T47D (cell line): ENCODE measurements around the gene VPS37D.
A peak's percentile ranks its signal among the peaks of the same experiment; 100 is the strongest.
"Not testable (repeated sequence)": the region's sequence is repeated elsewhere in the genome, so short reads cannot be mapped to it uniquely, and the experiment has no call there.

Experiments
- DNase-seq, 2 experiments: peaks; one replicate each; pipeline versions ENCODE4 v3.0.0 to v3.0.0-alpha.2; 2011 to 2012; ENCODE audit warnings: low read depth in 1 of 2, low spot score in 1 of 2
- JUND ChIP-seq: IDR thresholded peaks from 2 replicates; pipeline ENCODE4 v1.6.1; 2012; ENCODE audit warnings: low read depth
- in situ Hi-C: cut with HindIII; loops from 2 replicates; pipeline ENCODE4 v1.10.0; 2016; ENCODE audit warnings: low sequenced_read_pairs, low pct_unique_long_range_greater_than_20kb

The VPS37D gene

DNA sequence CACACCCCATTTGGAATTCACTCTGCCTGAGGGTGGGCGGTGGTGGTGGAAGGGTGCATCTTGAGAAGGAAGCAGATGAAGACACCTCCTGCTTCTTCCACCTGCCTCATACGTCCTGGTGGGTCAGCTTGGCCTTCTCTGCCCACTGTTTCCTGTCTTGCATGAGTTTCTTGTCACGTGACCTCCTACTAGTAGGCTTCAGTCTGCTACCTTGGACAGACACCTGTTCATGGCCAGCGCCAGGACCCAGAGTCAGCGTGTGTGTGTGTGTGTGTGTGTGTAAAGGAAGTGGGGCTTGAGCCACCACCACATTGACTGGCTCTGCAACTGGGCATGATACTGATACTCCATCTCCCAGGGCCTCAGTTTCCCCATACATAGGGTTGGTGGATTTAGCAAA lies 17.1 kb upstream of the VPS37D start:
- TF ChIP-seq JUND = no peak
- peak in 1 of 2 experiments; percentile 30 for DNase-seq
- in situ Hi-C loops = no loop called here

DNA sequence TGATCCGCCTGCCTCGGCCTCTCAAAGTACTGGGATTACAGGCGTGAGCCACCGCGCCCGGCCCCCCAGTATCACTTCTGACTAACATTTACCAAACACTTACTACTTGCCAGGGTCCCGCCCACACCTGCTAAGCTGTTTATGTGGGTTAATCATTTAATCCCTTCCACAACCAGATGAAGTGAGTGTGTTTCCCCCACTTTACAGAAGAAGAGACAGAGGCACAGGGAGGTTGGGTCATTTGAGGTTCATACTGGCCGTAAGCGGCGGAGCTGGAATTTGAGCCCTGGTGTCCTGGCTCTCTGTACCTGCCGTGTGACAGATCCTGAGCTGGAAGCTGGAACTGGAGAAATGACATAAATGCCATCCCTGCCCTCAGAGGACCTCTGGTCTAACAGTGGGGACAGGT lies 15.1 kb upstream of the VPS37D start:
- no peak for DNase-seq
- TF ChIP-seq JUND = no peak
- in situ Hi-C loops = no loop called here

DNA sequence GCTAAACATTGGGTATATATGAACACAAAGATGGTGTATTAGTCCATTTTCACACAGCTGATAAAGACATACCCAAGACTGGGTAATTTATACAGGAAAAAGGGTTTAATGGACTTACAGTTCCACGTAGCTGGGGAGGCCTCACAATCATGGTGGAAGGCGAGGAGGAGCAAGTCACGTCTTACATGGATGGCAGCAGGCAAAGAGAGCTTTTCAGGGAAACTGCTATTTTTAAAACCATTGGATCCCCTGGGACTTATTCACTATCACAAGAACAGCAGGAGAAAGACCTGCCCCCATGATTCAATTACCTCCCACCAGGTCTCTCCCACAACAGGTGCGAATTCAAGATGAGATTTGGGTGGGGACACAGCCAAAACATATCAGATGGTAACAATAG lies 12.3 kb upstream of the VPS37D start:
- DNase-seq, in situ Hi-C loops: not testable (repeated sequence)

DNA sequence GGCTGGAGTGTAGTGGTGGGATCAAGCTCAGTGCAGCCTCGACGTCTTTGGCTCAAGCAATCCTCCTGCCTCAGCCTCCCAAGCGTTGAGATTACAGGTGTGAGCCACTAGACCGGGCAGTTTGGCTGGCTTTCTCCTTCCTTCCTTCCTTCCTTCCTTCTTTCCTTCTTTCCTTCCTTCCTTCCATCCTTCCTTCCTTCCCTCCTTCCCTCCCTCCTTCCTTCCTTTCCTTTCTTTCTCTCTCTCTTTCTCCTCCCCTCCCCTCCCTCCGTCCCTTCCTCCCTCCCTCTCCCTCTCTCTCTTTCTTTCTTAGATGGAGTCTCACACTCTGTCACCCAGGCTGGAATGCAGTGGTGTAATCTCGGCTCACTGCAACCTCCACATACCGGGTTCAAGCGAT lies 7.6 kb upstream of the VPS37D start:
- no peak for TF ChIP-seq JUND
- no peak for DNase-seq
- in situ Hi-C loops = no loop called here

DNA sequence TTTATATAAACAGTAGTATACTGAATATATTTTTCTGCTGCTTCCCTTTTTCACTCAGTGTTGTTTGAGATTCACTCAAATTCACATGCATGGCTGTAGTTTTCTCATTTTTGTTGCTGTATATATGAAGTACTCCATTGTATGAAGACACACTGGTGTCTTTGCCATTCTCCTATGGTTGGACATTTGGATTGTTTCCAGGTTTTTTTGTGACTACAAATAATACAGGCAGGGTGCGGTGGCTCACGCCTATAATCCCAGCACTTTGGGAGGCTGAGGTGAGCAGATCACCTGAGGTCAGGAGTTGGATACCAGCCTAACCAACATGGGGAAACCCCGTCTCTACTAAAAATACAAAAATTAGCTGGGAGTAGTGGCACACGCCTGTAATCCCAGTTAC lies 7.0 kb upstream of the VPS37D start:
- DNase-seq, in situ Hi-C loops: not testable (repeated sequence)

DNA sequence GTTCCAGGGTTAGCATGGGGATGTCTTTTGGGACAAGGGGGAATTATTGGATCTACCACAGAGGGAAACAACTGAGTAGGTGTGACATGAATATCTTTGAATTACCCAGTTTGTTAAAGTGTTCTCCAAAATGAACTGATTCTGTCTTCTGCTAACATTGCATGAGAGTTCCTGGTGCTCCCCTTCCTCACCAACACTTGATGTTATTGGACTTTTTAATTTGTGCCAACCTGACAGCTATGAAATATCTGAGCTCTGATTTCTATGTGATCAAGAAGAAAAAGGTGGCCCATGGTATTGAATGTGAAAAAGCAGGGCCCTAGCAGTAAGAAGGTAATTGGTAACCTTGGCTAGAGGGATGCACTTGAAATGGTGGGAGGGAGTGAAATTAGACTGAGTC lies 4.6 kb upstream of the VPS37D start:
- in situ Hi-C loops = no loop called here
- DNase-seq = no peak

DNA sequence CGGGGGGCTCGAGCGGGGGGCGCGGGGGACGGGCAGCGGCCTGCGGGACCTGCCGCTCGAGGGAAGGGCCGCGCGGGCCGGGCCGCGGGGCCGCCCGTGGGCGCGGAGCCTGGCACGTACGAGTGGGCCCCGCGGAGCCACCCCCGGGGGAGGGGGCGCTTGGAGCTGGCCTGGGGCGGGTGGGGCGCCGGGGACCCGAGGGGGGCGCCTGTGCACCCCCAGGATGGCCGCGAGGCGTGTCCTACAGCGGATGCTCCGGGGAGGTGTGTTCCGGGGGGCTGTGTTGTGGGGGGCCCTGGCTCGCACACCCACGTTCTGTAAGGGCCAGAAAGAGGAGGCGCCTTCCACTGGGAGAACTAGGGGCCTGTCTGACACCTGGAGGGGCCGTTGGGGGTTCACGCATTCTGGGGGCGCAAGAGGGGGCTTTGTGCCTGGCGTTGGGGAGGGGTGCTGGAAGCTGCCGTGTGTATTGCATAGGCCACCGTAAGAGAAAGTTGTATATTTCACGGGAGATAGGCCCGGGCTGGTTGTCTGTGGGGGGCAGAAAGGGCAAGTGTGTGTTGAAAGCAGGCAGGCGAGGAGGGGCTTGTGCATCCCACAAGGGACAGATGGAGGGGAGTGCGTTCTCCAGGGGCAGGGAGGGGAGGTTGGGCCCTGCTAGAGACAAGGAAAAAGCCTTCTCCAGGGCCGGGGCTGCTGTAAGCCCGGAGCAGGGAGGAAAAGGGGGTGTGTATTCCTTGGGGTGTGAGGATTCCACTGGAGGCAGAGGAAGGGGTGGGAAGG lies 663 bp downstream of the VPS37D start:
- in situ Hi-C loops = no loop called here
- TF ChIP-seq JUND = no peak
- DNase-seq = peak in 1 of 2 experiments; percentile 68

More for the DNA sequence above, 4.6 kb upstream of the VPS37D start:
- TF ChIP-seq JUND = no peak

DNA sequence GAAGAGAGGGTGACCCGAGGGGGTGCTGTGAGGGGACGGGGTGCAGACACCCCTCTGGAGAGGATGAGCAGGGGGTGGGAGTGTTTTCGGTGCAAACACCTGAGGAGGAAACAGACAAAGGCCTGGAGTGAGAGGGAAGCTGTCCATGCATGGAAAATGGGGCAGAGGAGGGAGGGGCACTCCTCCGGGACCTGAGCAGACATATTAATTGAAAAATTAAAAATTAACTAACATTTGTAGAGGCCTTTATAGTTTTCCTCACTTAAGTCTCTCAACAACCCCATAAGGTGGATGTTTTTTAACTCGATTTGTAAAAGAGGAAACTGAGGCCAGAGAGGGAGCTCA lies 1.2 kb downstream of the VPS37D start:
- DNase-seq = no peak
- TF ChIP-seq JUND = no peak
- in situ Hi-C loops = no loop called here

DNA sequence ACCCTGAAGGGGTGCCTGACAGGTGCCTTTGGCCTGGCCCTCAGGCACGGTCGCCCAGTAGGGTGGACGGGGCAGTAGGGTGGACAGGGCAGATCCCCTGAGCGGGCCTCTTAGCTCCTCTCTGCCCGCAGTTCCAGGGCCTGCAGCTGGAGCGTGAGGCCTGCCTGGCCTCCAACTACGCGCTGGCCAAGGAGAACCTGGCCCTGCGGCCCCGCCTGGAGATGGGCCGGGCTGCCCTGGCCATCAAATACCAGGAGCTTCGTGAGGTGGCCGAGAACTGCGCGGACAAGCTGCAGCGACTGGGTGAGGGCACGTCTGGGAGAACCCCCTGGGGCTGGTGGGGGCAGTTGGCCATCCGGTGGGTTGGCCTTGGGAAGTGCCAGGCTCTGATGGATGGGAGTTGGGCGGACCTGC lies 1.7 kb downstream of the VPS37D start:
- in situ Hi-C loops = no loop called here
- no peak for DNase-seq
- TF ChIP-seq JUND = no peak

DNA sequence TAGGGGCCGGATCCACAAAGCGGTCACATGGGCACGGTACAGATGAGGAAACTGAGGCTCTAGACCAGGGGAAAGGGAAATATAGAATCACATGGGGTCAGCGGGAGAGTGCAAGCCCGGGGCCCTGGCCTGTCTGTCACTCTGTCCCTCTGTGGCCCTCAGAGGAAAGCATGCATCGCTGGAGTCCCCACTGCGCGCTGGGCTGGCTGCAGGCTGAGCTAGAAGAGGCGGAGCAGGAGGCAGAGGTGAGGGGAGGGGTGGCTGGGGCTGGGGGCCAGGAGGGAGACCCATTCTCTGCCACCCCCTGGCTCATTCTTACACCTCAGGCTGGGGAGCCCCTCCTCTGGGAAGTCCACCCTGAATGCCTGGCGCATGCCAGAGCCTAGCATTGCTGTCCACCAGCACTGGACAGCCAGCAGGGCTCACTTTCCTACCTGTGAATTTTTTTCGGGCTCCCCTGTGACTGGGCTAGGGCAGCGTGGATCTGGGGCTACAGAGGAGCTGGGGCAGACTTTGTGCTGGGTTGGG lies 2.3 kb downstream of the VPS37D start:
- in situ Hi-C loops = no loop called here
- no peak for DNase-seq
- no peak for TF ChIP-seq JUND

DNA sequence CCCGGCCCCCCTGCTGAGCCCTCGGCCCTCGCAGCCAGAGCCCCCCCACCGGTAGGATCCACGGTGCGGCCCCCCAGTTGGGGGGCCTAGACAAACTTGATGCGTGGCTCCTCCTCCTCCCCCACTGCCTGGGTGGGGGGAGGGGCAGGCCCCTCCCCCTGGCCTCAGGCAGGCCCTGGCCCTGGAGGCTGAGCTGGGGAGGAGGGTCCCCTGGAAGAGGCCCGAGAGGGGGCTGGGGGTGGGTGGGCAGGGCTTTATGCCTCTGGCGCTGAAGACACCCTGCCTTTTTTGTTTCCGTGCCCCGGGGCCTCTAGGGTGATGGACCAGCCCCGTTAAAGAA lies 3.7 kb downstream of the VPS37D start:
- DNase-seq = no peak
- in situ Hi-C loops = no loop called here
- TF ChIP-seq JUND = no peak

DNA sequence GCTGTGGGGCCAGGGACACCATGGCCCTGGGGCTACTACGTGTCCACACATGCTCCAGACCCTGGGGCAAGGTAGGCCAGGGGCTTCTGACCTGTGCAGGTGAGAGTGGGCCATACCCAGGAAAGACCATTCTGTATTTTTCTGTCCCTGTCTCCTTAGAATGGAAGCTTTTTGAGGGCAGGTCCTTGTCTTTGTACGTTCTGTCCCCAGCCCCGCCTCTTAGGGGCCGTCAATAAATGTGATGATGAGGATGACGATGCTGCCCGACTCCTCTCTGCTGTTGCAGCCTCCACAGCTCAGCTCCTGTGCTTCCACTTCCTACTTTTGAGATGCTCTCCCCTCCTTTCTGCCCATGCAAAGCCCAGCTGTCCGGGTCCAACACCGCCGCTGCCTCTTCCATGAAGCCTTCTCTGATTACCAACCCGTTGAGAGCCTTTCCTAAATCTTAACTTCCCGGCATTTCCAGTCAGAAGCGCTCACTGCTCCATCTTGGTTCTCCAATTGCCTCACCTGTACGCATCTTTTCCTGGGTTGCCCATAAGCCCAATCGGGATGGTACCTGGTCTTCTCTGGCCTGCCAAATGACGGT lies 4.3 kb downstream of the VPS37D start:
- in situ Hi-C loops = no loop called here
- no peak for TF ChIP-seq JUND
- DNase-seq = no peak

DNA sequence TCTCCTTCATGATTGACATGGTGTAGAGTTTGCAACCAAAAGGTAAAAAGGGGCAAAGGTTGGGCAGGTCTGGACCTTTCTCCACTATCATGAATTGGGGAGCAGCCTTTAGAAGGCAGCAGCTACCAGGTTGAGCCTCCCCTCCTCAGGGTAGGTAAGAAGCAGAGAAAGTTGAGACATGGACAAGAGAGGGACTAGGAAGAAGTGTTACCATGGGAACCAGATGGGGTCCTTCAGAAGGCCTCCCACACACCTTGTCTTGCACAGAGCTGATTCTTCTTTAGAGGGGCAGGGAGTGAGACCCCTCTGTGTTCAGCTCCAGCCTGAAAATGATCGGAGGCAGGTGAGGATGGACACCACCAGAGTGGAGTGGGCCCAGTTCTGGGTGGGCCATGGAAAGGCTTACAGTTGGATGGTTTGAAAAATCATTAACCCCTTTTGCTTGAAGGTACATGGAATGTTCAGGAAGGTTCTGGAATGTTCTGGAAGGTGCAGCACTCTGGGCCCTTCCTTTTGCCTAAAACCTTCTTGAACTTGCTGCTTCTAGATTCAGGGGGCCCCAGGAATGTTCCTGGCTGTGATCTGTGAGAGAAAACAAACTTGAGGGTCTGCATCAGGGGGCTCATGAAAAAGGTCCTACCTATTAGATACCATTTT lies 7.0 kb downstream of the VPS37D start:
- TF ChIP-seq JUND = no peak
- no peak for DNase-seq
- in situ Hi-C loops = no loop called here

DNA sequence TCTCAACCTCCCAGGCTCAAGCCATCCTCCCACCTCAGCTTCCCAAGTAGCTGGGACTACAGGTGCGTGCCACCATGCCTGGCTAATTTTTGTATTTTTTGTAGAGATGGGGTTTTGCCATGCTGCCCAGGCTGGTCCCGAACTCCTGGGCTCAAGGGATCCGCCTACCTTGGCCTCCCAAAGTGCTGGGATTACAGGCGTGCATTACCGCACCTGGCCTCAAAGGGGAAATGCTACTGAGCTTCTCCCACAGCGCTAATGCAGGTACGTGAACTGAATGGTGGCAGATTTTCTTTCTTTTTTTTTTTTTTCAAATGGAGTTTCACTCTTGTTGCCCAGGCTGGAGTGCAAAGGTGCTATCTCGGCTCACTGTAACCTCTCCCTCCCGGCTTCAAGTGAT lies 8.4 kb downstream of the VPS37D start:
- in situ Hi-C loops = not testable (repeated sequence)
- peak in 1 of 2 experiments; percentile 52 for DNase-seq
